Esophagus muscularis mucosa (tissue), 4 donors: ENCODE results near the gene XDH.

Experiments used
- EP300 ChIP-seq: sonication (generic); formaldehyde crosslinking; IDR thresholded peaks from one replicate; pipeline ENCODE4 v1.6.1; 2017; ENCODE audit warnings: antibody characterized with exemption
- POLR2A ChIP-seq: fragments of 450-650 bp; IDR thresholded peaks from one replicate; pipeline ENCODE4 v1.6.1; 2017; ENCODE audit warnings: antibody characterized with exemption, moderate library complexity, mild to moderate bottlenecking, low read depth
- POLR2AphosphoS5 ChIP-seq, 2 donors: sonication (generic); formaldehyde crosslinking; IDR thresholded peaks; one replicate each; pipeline ENCODE4 v1.6.1; 2017; ENCODE audit warnings: antibody characterized with exemption in 2 of 2
- TF ChIP-seq, protein P1 (sequence below), 3 experiments: fragments of 200-600 bp in 2 of 3; fragments of 450-650 bp in 1 of 3; sonication (generic) in 2 of 3; IDR thresholded peaks; one replicate each; pipeline ENCODE4 v1.5.1; 2017 to 2019; ENCODE audit warnings: antibody characterized with exemption in 3 of 3, mild to moderate bottlenecking in 2 of 3, moderate library complexity in 1 of 3

DNA sequence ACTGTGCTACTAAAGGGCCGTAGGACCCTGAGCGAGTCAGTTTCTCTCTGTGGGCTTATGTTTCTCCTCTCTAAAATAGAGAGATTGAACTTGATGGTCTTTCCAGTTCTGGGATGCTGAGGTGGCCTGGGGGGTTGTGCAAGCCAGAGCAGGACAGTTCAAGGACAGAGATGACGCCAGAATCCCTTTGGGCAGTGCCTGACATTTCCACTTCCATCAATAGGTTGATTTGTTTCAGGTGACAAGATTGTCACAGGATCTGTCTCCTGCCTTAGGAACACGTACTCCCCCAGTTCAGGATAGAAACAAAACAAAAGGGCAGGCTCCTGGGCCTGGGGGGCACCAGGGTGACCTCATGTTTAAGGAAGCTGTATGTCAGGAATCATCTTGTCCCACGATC lies 82.0 kb downstream of the XDH start:
- TF ChIP-seq, protein P1, sequence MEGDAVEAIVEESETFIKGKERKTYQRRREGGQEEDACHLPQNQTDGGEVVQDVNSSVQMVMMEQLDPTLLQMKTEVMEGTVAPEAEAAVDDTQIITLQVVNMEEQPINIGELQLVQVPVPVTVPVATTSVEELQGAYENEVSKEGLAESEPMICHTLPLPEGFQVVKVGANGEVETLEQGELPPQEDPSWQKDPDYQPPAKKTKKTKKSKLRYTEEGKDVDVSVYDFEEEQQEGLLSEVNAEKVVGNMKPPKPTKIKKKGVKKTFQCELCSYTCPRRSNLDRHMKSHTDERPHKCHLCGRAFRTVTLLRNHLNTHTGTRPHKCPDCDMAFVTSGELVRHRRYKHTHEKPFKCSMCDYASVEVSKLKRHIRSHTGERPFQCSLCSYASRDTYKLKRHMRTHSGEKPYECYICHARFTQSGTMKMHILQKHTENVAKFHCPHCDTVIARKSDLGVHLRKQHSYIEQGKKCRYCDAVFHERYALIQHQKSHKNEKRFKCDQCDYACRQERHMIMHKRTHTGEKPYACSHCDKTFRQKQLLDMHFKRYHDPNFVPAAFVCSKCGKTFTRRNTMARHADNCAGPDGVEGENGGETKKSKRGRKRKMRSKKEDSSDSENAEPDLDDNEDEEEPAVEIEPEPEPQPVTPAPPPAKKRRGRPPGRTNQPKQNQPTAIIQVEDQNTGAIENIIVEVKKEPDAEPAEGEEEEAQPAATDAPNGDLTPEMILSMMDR (IDR thresholded peaks at IDR 0.05) = no peak
- TF ChIP-seq POLR2A (no peak), EP300 (no peak), POLR2AphosphoS5 (IDR thresholded peaks at IDR 0.05) (no peak)
